Measurements from ENCODE around the gene TMPRSS13. TPM values are rescaled to one million over a fixed set of nuclear protein-coding genes. Genes with fewer than 3 reads are reported as not detected.
A peak's percentile ranks its signal among the peaks of the same experiment; 100 is the strongest.

TMPRSS13 gene
- total RNA-seq, 6 experiments from 2014 or later, result 0.09 to 0.61 (median 0.12) TPM; not detected in 3

DNA sequence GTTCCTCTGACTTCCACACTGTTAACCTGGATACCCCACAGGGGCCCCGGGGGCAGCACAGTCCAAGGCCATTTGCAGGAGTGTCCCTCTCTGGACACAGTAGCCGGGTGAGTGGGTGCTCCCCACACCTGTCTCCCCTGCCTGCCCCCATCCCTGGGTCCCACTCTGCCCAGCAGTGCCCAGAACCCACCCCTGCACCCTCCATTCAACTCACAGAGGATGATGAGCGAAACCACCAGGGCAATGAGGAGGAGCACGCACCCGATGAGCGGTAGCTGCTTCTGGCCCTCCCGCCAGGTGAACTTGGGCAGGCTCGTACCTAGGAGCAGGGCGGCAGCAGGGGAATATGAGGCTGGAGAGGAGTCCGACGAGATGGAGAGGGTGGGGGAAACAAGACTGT is 12.2 kb downstream of the TMPRSS13 start:
- WGBS (ENCODE audit: insufficient coverage, low coverage, low lambda C conversion rate, missing lambda C conversion rate), result 80% methylated on average over 9 of the region's 11 CpGs
- no peaks in the 10 kb centered on the region for H3K4me1 ChIP-seq
- intact Hi-C loops (cut with DNase I), result no loop called here
- no peak overlapping the region for H3K4me3 ChIP-seq
- peak in 1 of 3 donors; percentile 35 for DNase-seq
- ATAC-seq, result no peak
- no peak overlapping the region for H3K27ac ChIP-seq
- H3K9me3 ChIP-seq, result no peaks in the 10 kb centered on the region
- no peaks in the 10 kb centered on the region for H3K27me3 ChIP-seq
- H3K36me3 ChIP-seq, result no peaks in the 10 kb centered on the region
- no peak for TF ChIP-seq POLR2A (IDR thresholded peaks at IDR 0.05)
- TF ChIP-seq, protein P1, sequence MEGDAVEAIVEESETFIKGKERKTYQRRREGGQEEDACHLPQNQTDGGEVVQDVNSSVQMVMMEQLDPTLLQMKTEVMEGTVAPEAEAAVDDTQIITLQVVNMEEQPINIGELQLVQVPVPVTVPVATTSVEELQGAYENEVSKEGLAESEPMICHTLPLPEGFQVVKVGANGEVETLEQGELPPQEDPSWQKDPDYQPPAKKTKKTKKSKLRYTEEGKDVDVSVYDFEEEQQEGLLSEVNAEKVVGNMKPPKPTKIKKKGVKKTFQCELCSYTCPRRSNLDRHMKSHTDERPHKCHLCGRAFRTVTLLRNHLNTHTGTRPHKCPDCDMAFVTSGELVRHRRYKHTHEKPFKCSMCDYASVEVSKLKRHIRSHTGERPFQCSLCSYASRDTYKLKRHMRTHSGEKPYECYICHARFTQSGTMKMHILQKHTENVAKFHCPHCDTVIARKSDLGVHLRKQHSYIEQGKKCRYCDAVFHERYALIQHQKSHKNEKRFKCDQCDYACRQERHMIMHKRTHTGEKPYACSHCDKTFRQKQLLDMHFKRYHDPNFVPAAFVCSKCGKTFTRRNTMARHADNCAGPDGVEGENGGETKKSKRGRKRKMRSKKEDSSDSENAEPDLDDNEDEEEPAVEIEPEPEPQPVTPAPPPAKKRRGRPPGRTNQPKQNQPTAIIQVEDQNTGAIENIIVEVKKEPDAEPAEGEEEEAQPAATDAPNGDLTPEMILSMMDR (IDR thresholded peaks at IDR 0.05), result no peak

- no peaks in the 10 kb centered on the region for H3K9me3 ChIP-seq
- H3K4me1 ChIP-seq, result no peaks in the 10 kb centered on the region
- no peaks in the 10 kb centered on the region for H3K27me3 ChIP-seq
- no peak overlapping the region for H3K4me3 ChIP-seq
- no peak for TF ChIP-seq POLR2A (IDR thresholded peaks at IDR 0.05)
- TF ChIP-seq, protein P1 (IDR thresholded peaks at IDR 0.05), result no peak
- peak in 1 of 3 donors; percentile 38 for DNase-seq
- no peaks in the 10 kb centered on the region for H3K36me3 ChIP-seq
- no peak for ATAC-seq
- 47% methylated on average over 3 of the region's 9 CpGs for WGBS (ENCODE audit: insufficient coverage, low coverage, low lambda C conversion rate, missing lambda C conversion rate)
- no peak overlapping the region for H3K27ac ChIP-seq
- intact Hi-C loops (cut with DNase I), result no loop called here
These were observed 13.4 kb downstream of the TMPRSS13 start for GRCh38 chr11:117915672-117916235.

DNA sequence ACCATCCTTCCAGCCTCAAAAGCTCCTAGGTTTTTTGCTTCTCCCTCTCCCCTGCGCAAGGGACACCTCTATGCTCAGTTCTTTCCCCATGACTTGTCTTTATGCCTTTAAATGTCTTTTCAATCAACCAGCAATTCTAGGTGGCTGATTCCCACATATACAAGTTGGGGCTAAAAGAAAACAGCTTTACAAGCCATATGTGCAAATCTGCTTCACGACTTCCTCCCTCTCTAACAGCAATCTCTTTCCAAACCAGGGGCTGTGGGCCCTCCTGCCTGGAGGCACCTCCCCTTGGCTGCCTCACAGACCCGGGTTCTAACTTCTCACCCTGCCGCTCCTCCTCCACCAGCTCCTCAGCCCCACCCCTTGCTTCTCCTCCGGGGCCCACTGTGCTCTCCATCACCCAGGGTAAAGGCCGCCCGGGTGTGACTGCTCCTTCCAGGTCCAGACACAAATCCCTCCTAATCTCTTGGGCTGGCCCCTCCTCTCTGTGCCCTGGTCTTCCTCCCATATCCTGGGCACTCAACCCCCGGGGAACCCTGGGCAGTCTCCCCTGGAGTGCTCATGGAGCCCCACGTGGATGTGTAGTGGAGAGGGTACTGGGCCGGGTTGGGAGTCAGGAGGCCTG is 14.1 kb downstream of the TMPRSS13 start:
- Histone ChIP-seq H3K4me1 (no peaks in the 10 kb centered on the region), H3K4me3 (no peak overlapping the region), H3K27me3 (no peaks in the 10 kb centered on the region), H3K9me3 (no peaks in the 10 kb centered on the region), H3K36me3 (no peaks in the 10 kb centered on the region), H3K27ac (no peak overlapping the region)
- intact Hi-C loops (cut with DNase I), result no loop called here
- DNase-seq (peak in 1 of 3 donors; percentile 36), ATAC-seq (no peak)
- TF ChIP-seq, protein P1 (IDR thresholded peaks at IDR 0.05), result no peak
- TF ChIP-seq POLR2A (IDR thresholded peaks at IDR 0.05), result no peak
- WGBS (ENCODE audit: insufficient coverage, low coverage, low lambda C conversion rate, missing lambda C conversion rate), result 42% methylated on average over 8 of the region's 10 CpGs

GRCh38 chr11:117914398-117914761 is 14.8 kb downstream of the TMPRSS13 start:
- no peaks in the 10 kb centered on the region for H3K4me1 ChIP-seq
- intact Hi-C loops (cut with DNase I), result no loop called here
- no peak overlapping the region for H3K27ac ChIP-seq
- no peaks in the 10 kb centered on the region for H3K36me3 ChIP-seq
- no CpG with 5 or more reads among the region's 5 CpGs for WGBS (ENCODE audit: insufficient coverage, low coverage, low lambda C conversion rate, missing lambda C conversion rate)
- no peak for ATAC-seq
- peak in 1 of 3 donors; percentile 31 for DNase-seq
- no peak overlapping the region for H3K4me3 ChIP-seq
- TF ChIP-seq POLR2A (IDR thresholded peaks at IDR 0.05), result no peak
- TF ChIP-seq, protein P1 (IDR thresholded peaks at IDR 0.05), result no peak
- no peaks in the 10 kb centered on the region for H3K9me3 ChIP-seq
- no peaks in the 10 kb centered on the region for H3K27me3 ChIP-seq
